KMS-11 (cell line): ENCODE results near the gene TOX3.

Experiments
- H2AFZ ChIP-seq: fragments of 200-600 bp; sonication (generic); 2 replicates; pipeline ENCODE4 v1.6.1; 2016; ENCODE audit warnings: antibody characterized with exemption, mixed run types, low read depth
- H3K27ac ChIP-seq: fragments of 200-600 bp; sonication (generic); 2 replicates; pipeline ENCODE4 v1.6.1; 2016; ENCODE audit warnings: mild to moderate bottlenecking, mixed run types
- H3K27me3 ChIP-seq: fragments of 200-600 bp; sonication (generic); 2 replicates; pipeline ENCODE4 v1.6.1; 2017; ENCODE audit warnings: mild to moderate bottlenecking, low read depth, mixed run types, moderate library complexity; ENCODE audit not compliant: insufficient read depth
- H3K36me3 ChIP-seq: fragments of 200-600 bp; sonication (generic); 2 replicates; pipeline ENCODE4 v1.6.1; 2017; ENCODE audit warnings: mild to moderate bottlenecking, mixed run types; ENCODE audit not compliant: insufficient read depth
- H3K4me1 ChIP-seq: fragments of 200-600 bp; sonication (generic); 2 replicates; pipeline ENCODE4 v1.6.1; 2016; ENCODE audit warnings: mild to moderate bottlenecking, low read depth, mixed run types; ENCODE audit not compliant: poor library complexity, severe bottlenecking
- H3K4me2 ChIP-seq: fragments of 200-600 bp; sonication (generic); 2 replicates; pipeline ENCODE4 v1.7.0; 2016; ENCODE audit warnings: mild to moderate bottlenecking, mixed run types
- H3K4me3 ChIP-seq: fragments of 200-600 bp; sonication (generic); IDR thresholded peaks from 2 replicates; pipeline ENCODE4 v1.6.1; 2017; ENCODE audit warnings: low read depth, low read length, mixed read lengths; ENCODE audit not compliant: insufficient read depth
- H3K79me2 ChIP-seq: fragments of 200-600 bp; sonication (generic); 2 replicates; pipeline ENCODE4 v1.6.1; 2016; ENCODE audit warnings: low read depth, mixed run types; ENCODE audit not compliant: insufficient read depth
- H3K9ac ChIP-seq: fragments of 200-600 bp; sonication (generic); 2 replicates; pipeline ENCODE4 v1.6.1; 2016; ENCODE audit warnings: mild to moderate bottlenecking, mixed run types
- H4K20me1 ChIP-seq: fragments of 200-600 bp; sonication (generic); 2 replicates; pipeline ENCODE4 v1.6.1; 2016; ENCODE audit warnings: mild to moderate bottlenecking, mixed run types; ENCODE audit not compliant: insufficient read depth
- TF ChIP-seq, protein P1 (sequence below): fragments of 200-600 bp; sonication (generic); conservative IDR thresholded peaks from 2 replicates; pipeline ENCODE4 v1.6.1; 2017; ENCODE audit warnings: low read depth, mild to moderate bottlenecking, antibody characterized with exemption, low read length, moderate library complexity, mixed read lengths

The TOX3 gene

DNA sequence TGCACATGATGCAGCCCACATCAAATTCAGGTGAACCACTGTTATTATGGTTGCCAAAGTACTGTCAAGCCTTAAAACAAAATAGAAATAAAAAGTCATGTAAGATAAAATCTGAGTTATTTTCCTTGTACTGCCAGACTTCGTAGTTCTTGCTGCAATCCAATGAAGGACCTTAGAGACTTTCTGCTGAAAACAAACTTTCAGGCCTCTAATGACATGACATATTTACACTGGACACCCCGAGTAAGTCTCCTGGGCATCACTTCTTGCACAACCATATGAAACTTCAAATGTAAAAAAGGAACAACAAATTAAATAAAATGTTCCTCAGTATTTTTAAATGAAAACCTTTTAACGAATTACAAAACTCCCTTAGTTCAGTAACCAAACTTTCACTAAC is 66.7 kb downstream of the TOX3 start:
- Histone ChIP-seq H3K36me3 (no peaks in the 10 kb centered on the region), H4K20me1 (no peaks in the 10 kb centered on the region), H2AFZ (no peak overlapping the region), H3K79me2 (no peaks in the 10 kb centered on the region), H3K27ac (no peak overlapping the region), H3K27me3 (no peaks in the 10 kb centered on the region), H3K9ac (no peak overlapping the region), H3K4me2 (no peak overlapping the region), H3K4me3 (no peak overlapping the region), H3K4me1 (no peaks in the 10 kb centered on the region)
- TF ChIP-seq, protein P1, sequence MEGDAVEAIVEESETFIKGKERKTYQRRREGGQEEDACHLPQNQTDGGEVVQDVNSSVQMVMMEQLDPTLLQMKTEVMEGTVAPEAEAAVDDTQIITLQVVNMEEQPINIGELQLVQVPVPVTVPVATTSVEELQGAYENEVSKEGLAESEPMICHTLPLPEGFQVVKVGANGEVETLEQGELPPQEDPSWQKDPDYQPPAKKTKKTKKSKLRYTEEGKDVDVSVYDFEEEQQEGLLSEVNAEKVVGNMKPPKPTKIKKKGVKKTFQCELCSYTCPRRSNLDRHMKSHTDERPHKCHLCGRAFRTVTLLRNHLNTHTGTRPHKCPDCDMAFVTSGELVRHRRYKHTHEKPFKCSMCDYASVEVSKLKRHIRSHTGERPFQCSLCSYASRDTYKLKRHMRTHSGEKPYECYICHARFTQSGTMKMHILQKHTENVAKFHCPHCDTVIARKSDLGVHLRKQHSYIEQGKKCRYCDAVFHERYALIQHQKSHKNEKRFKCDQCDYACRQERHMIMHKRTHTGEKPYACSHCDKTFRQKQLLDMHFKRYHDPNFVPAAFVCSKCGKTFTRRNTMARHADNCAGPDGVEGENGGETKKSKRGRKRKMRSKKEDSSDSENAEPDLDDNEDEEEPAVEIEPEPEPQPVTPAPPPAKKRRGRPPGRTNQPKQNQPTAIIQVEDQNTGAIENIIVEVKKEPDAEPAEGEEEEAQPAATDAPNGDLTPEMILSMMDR = no peak

DNA sequence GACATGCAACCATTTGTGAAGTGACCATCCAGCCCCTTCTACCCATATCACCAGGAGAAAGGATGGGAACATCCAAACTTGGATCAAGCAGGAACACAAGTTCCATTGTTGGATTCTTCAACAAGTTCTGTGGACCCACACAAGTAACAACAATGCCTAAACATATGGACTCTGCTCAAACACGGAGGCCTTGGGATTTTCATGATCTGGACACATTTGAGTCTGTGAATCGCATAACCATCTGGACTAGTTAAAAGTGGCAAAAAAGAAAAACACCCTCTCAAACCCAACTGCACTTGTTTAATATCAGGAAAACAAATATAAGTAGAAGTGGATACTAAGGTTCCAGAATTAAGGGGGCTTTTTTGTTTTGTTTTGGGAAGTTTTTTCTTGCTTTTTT is 70.8 kb downstream of the TOX3 start:
- H3K36me3 ChIP-seq = no peaks in the 10 kb centered on the region
- H3K79me2 ChIP-seq = no peaks in the 10 kb centered on the region
- H3K4me3 ChIP-seq = no peak overlapping the region
- H3K27ac ChIP-seq = no peak overlapping the region
- no peaks in the 10 kb centered on the region for H4K20me1 ChIP-seq
- TF ChIP-seq, protein P1 = no peak
- no peak overlapping the region for H3K9ac ChIP-seq
- H3K4me1 ChIP-seq = no peaks in the 10 kb centered on the region
- H2AFZ ChIP-seq = no peak overlapping the region
- no peaks in the 10 kb centered on the region for H3K27me3 ChIP-seq
- no peak overlapping the region for H3K4me2 ChIP-seq

DNA sequence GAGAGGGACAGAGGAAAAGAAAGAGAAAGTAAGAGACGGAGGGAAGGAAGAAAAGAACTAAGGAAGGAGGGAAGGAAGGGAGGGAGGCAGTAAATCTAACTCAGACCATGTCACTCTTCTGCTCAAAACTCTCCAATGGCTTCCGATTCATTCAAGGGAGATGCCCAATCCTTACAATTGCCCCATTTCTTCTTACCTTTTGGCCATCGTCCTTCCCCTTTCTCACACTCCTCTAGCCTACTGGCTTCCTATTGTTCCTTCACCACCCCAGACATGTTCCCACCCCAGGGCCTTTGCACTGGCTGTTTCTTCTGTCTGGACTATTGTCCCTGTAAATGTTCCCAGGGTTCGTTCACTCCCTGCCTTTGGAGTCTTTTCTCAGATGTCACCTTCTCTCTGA is 72.3 kb downstream of the TOX3 start:
- H4K20me1 ChIP-seq = no peaks in the 10 kb centered on the region
- H2AFZ ChIP-seq = no peak overlapping the region
- H3K36me3 ChIP-seq = no peaks in the 10 kb centered on the region
- no peaks in the 10 kb centered on the region for H3K79me2 ChIP-seq
- no peak overlapping the region for H3K4me3 ChIP-seq
- H3K27ac ChIP-seq = no peak overlapping the region
- TF ChIP-seq, protein P1 = no peak
- H3K4me1 ChIP-seq = no peaks in the 10 kb centered on the region
- no peaks in the 10 kb centered on the region for H3K27me3 ChIP-seq
- no peak overlapping the region for H3K9ac ChIP-seq
- no peak overlapping the region for H3K4me2 ChIP-seq

DNA sequence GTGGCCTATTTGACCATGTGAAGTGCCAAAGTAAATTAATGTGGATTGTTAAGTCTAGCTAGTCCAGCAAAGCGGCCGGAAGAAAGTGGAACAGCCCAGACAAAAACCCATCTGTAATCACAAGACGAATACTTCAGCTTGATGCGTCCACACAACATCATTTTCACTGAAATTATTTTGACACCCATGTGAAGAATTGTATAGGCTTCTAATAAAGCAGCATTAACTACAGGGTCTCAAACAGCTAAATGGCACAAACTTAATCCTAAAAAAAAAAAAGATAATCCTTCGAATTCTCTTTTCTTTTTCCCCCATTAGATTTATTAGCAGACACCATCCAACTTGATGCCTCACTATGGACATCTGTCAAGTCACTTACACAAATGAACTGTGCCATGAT is 73.8 kb downstream of the TOX3 start:
- no peaks in the 10 kb centered on the region for H4K20me1 ChIP-seq
- H3K79me2 ChIP-seq = no peaks in the 10 kb centered on the region
- TF ChIP-seq, protein P1 = no peak
- no peak overlapping the region for H3K9ac ChIP-seq
- H3K27ac ChIP-seq = no peak overlapping the region
- H3K36me3 ChIP-seq = no peaks in the 10 kb centered on the region
- no peaks in the 10 kb centered on the region for H3K27me3 ChIP-seq
- no peak overlapping the region for H3K4me3 ChIP-seq
- H3K4me1 ChIP-seq = no peaks in the 10 kb centered on the region
- no peak overlapping the region for H3K4me2 ChIP-seq
- H2AFZ ChIP-seq = no peak overlapping the region
